B cell (primary cell): Measurements from ENCODE around the gene VTI1A.

ENCODE experiments used
- EZH2 ChIP-seq: IDR thresholded peaks from 2 replicates; pipeline ENCODE4 v1.6.1; 2012; ENCODE audit warnings: borderline replicate concordance, low read depth, mild to moderate bottlenecking, moderate library complexity, low read length; ENCODE audit not compliant: insufficient read depth, poor library complexity, severe bottlenecking
- TF ChIP-seq, protein P1 (sequence below): fragments of 200-600 bp; IDR thresholded peaks from one replicate; pipeline ENCODE4 v1.8.0; 2022; ENCODE audit warnings: antibody characterized with exemption, mild to moderate bottlenecking

GRCh38 chr10:112634096-112634830 is 187.2 kb downstream of the VTI1A start:
- TF ChIP-seq, protein P1, sequence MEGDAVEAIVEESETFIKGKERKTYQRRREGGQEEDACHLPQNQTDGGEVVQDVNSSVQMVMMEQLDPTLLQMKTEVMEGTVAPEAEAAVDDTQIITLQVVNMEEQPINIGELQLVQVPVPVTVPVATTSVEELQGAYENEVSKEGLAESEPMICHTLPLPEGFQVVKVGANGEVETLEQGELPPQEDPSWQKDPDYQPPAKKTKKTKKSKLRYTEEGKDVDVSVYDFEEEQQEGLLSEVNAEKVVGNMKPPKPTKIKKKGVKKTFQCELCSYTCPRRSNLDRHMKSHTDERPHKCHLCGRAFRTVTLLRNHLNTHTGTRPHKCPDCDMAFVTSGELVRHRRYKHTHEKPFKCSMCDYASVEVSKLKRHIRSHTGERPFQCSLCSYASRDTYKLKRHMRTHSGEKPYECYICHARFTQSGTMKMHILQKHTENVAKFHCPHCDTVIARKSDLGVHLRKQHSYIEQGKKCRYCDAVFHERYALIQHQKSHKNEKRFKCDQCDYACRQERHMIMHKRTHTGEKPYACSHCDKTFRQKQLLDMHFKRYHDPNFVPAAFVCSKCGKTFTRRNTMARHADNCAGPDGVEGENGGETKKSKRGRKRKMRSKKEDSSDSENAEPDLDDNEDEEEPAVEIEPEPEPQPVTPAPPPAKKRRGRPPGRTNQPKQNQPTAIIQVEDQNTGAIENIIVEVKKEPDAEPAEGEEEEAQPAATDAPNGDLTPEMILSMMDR = no peak
- no peak for TF ChIP-seq EZH2
